HG03432 (cell line): ENCODE results near the gene STAC2.
"Not testable (repeated sequence)": the region's sequence is repeated elsewhere in the genome, so short reads cannot be mapped to it uniquely, and the experiment has no call there.

ENCODE experiments used
- ATAC-seq: cut with Tn5 transposase; IDR thresholded peaks from one replicate; pipeline ENCODE4 v1.9.1; 2021; ENCODE audit warnings: mild to moderate bottlenecking, moderate library complexity; ENCODE audit not compliant: unreplicated experiment

The STAC2 gene

DNA sequence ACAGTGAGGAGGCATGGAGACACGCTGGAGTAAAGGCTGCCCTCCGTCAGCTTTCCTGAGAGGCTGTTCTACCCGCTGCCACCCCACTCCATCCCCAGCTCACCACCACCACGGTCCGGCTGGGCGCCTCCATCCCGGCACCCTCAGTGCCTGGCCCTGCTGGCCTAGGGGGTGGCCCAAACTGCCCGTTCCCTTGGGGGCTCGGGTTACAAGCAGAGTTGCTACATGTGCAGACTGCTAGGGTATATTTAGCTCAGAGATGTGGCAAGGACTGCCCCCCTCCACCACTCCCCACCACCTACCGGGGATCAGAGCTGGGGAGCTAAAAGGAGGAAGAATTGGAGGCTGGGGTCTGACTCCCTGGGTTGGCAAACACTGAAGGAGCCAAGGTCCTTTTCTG, 32.4 kb downstream of the STAC2 start:
- no peak for ATAC-seq

DNA sequence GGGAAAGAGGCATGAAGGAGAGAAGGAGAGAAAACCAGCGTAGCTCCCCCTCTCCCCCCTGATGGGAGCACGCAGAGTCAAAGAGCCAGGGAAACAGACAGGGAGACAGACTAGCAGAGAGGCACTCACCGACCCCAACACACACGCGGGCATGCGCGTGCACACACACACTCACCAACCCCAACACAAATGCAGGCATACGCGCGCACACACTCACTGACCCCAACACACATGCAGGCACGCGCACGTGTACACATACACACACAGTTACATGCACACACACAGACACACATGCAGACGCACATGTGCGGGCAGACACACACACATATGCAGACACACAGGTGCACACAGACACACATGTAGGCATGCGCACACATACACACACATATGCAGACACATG, 32.8 kb downstream of the STAC2 start:
- no peak for ATAC-seq

DNA sequence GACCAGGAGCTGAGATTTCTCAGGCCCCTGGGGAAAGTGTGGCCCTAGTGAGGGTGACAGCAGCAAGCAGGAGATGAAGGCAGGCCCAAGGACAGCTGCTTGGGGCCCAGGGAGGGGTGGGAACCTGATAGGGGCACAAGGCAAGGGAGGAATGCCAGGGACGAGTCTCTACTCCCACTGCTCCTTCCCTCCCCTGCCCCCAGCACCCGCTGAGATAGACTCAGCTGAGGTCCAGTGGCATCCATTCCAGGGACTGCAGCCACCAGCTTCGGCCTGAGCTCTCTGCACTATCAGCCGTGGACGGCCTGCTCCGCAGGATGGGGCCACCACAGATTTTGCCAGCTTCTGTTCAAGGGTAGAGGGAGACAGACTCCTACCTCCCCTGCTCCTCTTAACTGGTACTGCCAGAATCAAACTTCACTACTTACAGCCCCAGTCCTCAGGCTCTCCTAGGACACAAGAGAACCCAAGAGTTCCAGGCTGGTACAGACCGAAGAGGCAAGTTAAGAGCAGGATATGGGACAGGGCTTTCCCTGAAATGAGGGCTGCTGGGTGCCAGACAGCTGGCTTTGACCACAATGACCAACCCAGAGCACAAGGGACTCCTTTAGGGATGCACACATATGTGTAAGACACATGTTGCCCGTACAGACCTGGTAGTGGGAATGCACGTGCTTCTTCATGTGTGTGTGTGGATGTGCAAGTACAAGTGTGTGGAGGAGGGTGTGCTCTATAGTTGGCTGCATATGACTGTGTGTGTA, 33.8 kb downstream of the STAC2 start:
- no peak for ATAC-seq

DNA sequence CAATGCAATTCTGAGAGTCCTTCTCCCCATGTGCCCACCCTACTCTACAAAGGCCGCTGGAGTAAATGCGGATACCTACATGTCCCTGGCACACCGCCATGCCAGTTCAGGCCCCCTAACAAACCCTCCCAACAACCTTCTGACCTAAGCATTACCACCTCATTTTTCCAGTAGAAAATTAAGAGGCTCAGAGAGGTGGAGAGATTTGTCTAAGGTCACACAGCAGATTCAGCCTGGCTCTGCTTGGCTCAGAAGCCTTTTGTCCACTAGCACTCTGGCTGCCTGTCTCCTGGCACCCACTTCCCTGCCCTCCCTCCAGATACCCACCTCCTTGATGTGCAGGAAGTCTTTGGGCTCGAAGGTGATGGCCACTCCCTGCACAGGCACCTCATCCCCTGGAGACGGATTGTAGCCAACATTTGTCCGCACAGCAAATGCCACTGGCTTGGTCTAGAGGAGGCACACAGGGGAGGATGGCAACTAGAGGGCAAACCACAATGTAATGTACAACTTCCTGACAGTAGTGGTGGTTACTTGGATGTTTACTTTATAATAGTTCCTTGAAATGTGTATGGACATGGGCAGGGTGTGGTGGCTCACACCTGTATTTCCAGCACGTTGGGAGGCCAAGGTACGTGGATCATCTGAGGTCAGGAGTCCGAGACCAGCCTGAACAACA, 38.5 kb downstream of the STAC2 start:
- ATAC-seq, result no peak

DNA sequence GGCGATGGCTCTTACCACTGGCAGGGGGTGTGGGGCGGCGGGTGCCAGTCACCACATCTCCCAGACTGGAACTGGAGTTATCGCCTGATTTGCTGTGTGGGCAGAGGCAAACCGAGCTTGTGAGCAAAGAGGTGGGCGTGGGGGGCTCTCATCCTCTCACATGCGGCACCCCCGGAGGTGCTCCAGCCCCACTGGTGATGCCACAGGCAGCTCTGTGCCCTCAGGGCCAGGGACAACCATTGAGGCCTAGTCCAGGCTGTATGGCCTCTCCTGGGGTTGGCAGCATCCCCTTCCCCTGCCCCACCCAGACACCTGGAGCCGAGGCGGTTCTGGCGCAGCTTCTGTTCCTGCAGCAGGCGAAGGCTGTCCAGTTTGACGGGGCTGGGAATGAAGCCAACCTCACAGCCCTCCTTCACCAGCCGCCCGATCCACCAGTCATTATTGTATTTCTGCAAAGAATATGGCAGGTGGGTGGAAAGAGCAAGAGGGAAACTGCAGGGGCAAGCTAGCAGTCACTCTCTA, 39.2 kb downstream of the STAC2 start:
- no peak for ATAC-seq

DNA sequence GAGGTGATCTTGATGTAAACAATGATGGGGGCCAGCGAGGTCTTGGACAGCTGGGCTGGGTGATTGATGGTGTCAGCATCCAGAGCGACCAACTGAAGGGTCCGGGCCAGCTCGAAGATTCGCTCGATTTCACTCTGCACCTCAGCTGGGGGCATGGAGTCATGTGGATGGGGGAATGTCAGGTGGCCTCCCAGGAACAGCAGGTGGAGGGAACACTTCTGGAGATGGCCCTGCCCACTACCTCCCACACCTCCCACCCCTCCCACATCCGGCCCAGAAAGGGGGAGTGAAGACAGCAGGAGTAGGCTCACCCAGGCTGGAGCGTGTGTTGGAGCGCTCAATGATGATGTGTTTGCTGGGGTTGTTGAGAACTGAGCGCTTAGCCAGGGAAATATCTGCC, 42.0 kb downstream of the STAC2 start:
- no peak for ATAC-seq

DNA sequence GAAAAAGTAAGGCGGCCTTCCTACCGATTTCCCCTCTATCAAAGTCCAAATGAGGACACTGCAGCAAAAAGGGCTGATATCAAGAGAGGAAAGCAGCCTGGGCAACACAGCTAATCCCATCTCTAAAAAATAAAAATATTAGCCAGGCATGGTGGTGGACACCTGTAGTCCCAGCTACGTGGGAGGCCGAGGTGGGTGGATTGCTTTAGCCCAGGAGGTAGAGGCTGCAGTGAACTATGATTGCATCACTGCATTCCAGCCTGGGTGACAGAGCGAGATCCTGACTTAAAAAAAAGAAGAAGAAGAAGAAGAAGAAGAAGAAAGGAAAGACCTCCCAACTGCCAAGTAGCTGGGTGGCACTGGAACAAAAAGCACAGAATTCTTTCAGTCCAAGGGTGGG, 42.7 kb downstream of the STAC2 start:
- no peak for ATAC-seq

DNA sequence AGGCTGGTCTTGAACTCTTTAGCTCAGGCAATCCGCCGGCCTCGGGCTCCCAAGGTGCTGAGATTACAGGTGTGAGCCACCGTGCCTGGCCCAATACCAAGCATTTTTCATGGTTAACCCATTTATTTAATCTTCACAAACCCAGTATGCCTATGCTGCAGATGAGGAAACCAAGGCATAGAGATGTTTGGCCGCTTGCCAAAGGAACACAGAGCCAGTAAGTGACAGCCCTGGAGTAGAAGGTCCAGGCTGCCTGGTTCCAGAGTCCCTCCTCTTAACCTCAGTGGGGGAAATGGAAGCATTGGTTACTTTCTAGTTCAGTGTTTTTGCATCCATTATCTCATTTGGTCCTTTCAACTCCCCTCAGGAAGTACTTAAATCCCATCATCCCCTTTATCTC, 44.4 kb downstream of the STAC2 start:
- ATAC-seq, result no peak

DNA sequence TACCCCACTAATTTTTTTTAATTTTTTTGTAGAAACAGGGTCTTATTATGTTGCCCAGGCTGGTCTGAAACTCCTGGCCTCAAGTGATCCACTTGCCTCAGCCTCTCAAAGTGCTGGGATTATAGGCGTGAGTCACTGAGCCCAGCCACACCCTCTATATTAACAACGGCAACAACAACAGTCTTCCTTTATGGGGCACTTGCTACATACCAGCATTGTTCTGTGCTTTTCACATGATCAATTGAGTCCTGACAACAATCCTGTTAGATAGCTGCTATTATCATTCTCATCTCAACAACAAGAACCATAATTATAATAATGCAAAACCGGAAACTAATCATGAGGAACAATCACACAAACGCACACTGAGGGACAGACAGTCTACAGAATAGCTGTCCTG, 47.2 kb downstream of the STAC2 start:
- ATAC-seq, result no peak

DNA sequence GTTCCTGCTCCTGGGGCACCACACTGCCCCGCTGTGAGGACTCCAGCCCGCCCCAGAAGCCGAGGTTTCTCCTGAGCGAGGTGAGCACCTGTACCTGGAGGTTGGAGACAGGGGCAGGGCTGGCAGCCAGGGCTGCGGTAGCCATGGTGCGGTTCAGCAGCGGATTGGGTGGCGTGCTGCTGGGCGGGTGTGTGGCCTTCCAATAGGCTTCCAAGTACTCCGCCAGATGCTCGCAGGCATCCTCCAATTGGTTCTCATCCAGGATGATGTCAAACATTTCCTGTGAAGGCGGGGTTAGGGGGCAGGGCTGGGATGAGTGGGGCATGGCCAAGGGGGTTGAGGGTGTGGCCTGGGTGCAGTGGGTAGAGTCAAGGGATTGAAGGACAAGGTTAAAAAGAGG, 48.5 kb downstream of the STAC2 start:
- no peak for ATAC-seq

DNA sequence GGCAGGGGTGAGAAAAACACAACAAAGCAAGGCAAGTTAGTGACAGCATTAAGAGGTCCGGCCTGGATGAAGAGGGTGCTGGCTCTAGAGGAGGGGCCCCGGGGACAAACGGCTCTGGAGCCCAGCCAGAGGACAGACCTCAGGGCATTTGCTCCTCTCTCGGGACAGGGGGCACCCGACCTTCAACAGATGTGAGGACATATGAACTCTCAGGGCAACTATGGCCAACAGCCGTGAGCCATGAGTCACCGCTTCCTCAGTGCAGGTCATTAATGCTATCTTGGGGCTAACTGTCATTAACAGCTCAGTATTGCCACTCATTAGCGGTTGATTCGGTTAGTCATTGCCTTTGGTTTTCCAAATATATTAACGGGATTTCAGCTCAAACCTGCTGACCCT, 50.1 kb downstream of the STAC2 start:
- ATAC-seq, result no peak

DNA sequence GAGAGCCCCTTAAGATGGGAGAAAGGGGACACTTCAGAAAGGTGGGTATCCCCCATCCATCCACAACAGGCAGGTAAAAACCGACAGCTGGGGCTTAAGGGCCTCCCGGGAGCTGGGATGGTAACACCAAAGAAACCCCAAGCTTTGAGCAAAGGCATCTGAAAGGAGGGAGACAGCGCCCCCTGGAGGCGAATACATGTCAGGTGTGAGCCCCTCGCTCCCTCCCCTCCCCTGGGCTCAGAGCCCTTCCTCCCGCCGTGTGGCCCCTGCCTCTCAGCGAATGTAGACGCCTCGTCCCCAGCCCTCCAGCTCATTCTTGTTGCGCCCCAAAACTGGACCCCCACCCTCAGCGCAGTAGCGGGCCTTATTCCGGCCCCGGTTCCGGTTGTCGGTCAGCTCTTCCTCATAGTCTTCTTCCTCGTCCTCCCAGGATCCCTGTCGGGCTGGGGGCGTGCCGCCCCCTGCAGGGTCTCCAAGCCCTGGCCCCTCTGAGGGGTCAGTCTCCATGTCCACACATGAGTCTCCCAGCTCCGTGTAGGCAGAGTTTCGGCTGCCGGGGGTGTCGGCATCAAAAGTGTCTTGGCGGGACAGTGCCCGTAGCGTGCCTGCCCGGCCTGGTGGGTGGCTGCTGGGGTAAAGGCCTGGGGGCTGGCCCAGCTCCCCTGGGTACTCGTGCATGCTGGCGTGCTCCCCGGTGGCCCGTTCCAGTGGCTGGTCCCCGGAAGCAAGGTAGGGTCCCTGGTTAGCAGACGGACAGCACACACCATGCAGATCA, 50.6 kb downstream of the STAC2 start:
- ATAC-seq, result no peak

DNA sequence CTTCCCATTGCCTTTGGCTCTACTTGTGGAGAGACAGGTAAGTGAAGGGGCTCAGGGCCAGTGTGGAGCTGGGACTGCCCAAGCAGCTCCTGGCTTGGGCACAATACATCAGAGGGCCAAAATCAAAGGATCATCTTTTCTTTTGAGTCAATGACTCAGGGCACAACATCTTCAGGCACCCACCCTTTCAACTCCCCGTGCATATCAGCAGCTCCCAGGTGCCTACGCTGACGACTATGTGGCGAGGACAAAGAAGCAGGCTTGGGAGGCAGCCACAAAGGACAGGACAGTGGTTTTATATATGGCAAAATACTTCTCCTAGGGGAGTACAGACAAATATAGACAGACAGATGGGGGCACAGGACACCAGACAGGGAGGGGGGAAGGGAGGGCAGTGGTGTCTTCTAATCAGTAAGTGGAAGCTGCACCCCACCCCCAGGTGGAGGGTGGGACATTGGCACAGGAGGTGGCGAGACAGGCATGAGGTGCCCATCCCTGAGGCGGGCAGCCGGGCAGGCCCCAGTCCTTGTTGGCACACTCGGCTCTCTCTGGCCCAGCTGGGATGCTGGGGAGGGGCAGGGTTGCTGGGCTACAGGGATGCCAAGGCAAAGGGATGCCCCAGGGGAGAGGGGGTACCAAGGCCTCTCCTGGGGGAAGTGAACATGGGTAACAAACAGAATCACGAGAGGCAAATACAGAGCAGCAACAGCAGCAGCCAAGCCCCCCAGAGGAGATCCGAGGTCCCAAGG, 52.0 kb downstream of the STAC2 start:
- no peak for ATAC-seq

DNA sequence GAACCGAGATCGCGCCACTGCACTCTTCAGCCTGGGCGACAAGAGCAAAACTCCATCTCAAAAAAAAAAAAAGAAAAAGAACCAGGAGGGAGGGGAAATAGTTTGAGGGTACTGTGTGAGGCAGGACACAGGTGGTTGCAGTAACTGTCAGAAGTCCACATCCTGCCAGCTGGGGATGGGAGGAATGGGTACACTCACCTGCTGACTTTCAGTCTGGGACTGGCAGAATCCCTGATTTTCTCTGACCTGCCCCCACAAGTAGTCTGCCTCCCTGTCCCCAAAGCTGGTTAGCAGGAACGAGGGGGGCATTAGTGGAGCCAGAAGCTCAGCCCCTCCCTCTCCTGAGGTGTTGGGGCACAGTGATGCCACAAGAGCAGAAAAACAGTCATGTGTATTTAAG, 52.7 kb downstream of the STAC2 start:
- no peak for ATAC-seq

DNA sequence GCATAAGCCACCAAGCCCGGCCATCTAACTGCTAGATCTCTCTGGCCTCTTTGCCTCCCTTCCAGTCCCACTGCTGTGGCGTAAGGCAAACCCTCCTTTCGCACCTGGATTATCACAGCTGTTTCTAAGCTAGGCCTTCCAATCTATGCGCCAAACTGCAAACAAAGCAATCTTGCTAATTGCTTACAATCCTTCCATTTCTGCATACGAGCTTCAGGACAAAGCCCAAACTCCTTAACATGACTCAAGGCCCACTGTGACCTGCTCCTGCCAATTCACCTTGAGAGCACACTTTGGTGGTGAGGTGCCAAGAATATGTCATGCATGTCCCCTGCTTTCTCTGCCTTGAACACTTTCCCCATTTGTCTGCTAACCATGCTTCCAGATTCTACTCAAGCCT, 53.8 kb downstream of the STAC2 start:
- no peak for ATAC-seq

DNA sequence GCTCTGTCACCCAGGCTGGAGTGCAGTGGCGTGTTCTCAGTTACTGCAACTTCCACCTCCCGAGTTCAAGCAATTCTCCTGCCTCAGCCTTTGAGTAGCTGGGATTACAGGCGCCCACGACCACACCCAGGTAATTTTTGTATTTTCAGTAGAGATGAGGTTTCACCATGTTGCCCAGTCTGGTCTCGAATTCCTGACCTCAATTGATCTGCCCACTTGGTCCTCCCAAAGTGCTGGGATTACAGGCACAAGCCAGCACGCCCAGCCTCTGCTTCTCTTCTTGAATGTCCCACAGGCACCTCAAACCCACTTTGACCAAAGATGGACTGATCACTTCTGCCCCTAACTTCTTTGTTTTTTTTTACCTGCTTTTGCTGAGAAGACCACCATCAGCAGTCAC, 55.2 kb downstream of the STAC2 start:
- ATAC-seq, result no peak

DNA sequence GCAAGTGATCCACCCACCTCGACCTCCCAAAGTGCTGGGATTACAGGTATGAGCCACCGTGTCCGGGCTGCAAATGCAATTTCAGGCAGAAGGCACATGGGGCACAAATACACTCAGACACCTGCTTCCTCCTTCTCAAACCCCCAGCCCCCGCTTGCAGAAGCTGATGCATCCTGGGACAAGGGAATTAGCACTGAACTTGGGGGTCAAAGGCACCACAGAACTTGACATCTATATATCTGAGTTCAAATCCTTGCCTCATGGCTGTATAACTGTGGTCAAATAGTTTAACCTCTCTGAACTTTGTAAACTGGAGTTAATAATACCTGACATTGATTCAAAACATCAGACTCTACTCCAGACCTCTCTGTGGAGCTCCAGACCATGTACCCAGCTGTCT, 55.6 kb downstream of the STAC2 start:
- no peak for ATAC-seq

DNA sequence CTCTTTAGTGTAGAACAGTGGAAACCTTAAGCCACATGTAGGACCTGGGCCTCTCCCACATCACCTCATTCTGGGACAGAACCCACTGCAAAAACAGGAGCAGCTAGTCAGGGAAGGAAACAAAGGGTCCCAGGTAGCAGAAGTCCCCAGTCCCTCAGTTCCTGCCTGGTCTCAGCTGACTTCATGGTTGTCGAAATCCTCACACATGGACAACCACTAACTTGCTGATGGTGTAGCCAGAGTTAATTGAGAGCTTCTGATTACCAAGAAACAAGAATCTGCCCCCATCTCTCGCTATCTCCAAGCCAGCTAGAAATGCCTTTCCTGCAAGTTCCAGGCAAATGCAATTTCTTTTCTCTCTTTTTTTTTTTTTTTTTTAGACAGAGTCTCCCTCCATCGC, 56.2 kb downstream of the STAC2 start:
- no peak for ATAC-seq

DNA sequence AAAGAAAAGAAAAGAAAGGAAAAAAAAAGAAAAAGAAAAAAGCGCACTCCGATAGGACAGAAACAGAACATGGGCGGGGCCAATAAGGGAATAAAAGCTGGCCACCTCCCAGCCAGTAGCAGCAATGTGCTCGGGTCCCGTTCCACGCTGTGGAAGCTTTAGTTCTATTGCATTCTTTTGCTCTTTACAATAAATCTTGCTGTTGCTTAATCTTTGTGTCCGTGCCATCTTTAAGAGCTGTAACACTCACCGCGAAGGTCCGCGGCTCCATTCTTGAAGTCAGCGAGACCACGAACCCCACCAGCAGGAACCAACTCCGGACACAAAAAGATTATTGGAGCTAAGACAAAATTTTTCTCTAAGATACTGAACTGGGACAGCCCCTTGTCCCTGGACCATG, 56.6 kb downstream of the STAC2 start:
- ATAC-seq, result no peak

DNA sequence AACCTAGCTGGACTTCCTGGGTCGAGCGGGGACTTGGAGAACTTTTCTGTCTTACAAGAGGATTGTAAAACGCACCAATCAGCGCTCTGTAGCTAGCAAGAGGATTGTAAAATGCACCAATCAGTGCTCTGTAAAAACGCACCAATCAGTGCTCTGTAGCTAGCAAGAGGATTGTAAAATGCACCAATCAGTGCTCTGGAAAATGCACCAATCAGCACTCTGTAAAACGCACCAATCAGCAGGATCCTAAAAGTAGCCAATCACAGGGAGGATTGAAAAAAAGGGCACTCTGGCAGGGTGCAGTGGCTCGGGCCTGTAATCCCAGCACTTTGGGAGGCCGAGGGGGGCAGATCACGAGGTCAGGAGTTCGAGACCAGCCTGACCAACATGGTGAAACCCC, 57.2 kb downstream of the STAC2 start:
- ATAC-seq, result not testable (repeated sequence)

DNA sequence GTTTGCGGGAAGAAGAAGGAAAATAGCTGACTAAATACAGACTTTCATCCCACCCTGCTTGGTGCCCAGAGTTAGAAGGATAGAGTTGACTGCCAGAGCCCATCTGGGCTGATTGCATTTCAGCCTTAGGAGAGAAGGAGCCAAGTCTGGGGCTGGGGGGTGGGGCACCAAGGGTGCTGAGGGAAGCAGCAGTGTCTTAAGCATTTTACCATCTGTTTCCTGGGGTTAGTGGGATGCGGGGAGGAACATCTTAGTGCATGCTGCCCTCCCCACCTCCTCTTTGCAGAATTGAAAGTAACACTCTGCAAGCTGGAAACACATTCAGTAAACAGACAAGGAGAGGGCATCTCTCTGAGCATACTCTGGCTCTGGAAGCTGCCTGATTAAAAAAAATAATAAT, 58.3 kb downstream of the STAC2 start:
- ATAC-seq, result no peak
